GM12878 (cell line): ENCODE results near the gene ETF1. TPM values are rescaled to one million over a fixed set of nuclear protein-coding genes. Genes with fewer than 3 reads are reported as not detected.

Source experiments
- IRF5 ChIP-seq: fragments of 450-650 bp; IDR thresholded peaks from 2 replicates; pipeline ENCODE4 v1.6.1; 2017; ENCODE audit warnings: borderline replicate concordance
- JUNB ChIP-seq: IDR thresholded peaks from 2 replicates; pipeline ENCODE4 v1.6.1; 2016; ENCODE audit warnings: antibody characterized with exemption, mild to moderate bottlenecking
- POLR2AphosphoS5 ChIP-seq: IDR thresholded peaks from 2 replicates; pipeline ENCODE4 v1.6.1; 2011; ENCODE audit warnings: mild to moderate bottlenecking, low read length, inconsistent platforms
- RBBP5 ChIP-seq: fragments of 200-600 bp; sonication (generic); conservative IDR thresholded peaks from 2 replicates; pipeline ENCODE4 v1.6.1; 2016
- SMAD1 ChIP-seq: fragments of 450-650 bp; IDR thresholded peaks from 2 replicates; pipeline ENCODE4 v1.6.1; 2018; ENCODE audit warnings: mild to moderate bottlenecking, low read depth; ENCODE audit not compliant: partially characterized antibody
- SRF ChIP-seq, 2 experiments: IDR thresholded peaks; 2 replicates each; pipeline ENCODE4 v1.6.1; 2011; ENCODE audit warnings: low read depth in 2 of 2, low read length in 2 of 2, mild to moderate bottlenecking in 1 of 2, moderate library complexity in 1 of 2
- TARDBP ChIP-seq: IDR thresholded peaks from 2 replicates; pipeline ENCODE4 v1.6.1; 2016; ENCODE audit warnings: borderline replicate concordance
- ZBTB11 ChIP-seq: fragments of 450-650 bp; formaldehyde crosslinking; IDR thresholded peaks from 2 replicates; pipeline ENCODE4 v1.5.0; 2022; ENCODE audit warnings: mild to moderate bottlenecking, missing genetic modification characterization
- ZNF687 ChIP-seq: fragments of 450-650 bp; IDR thresholded peaks from 2 replicates; pipeline ENCODE4 v1.6.1; 2017; ENCODE audit warnings: mild to moderate bottlenecking, moderate library complexity
- polyA plus RNA-seq, 11 experiments: library from polyadenylated mRNA; depleted of rRNA in 4 of 11; unstranded in 6 of 11; stranded (reverse) in 5 of 11; fragments of >200 nt; fragmentation: Nextera tagmentation in 4 of 11; fragmentation: Illumina TruSeq in 1 of 11; extraction: Ambion mirVana in 4 of 11; extraction: Trizol in 1 of 11; gene quantifications; 1 replicate in 1 of 11; 2 replicates in 10 of 11; pipeline versions ENCODE4 v1.2.1 to v1.2.3, GENCODE V29; 2011 to 2016; ENCODE audit warnings: inconsistent platforms in 2 of 11, missing spikeins in 2 of 11, low read depth in 1 of 11
- total RNA-seq, 4 experiments: library from RNA; depleted of rRNA in 3 of 4; stranded (reverse); fragments of >200 nt in 3 of 4; fragmentation: Illumina TruSeq in 1 of 4; extraction: Trizol in 1 of 4; gene quantifications; 2 replicates each; pipeline versions ENCODE4 v1.2.1 to v1.2.3, GENCODE V29; 2013 to 2021
- TF ChIP-seq, protein P1 (sequence below): fragments of 450-650 bp; IDR thresholded peaks from 2 replicates; pipeline ENCODE4 v1.6.1; 2016; ENCODE audit warnings: mild to moderate bottlenecking

The ETF1 gene
- total and polyA plus RNA-seq, 10 of the 15 experiments (the other 5 are each of a cell fraction or from before 2014, with no cell fraction given) = 29.8 to 145 (median 108) TPM

GRCh38 chr5:138466900-138467710 is 75.9 kb downstream of the ETF1 start (continued):
- TF ChIP-seq, protein P1, sequence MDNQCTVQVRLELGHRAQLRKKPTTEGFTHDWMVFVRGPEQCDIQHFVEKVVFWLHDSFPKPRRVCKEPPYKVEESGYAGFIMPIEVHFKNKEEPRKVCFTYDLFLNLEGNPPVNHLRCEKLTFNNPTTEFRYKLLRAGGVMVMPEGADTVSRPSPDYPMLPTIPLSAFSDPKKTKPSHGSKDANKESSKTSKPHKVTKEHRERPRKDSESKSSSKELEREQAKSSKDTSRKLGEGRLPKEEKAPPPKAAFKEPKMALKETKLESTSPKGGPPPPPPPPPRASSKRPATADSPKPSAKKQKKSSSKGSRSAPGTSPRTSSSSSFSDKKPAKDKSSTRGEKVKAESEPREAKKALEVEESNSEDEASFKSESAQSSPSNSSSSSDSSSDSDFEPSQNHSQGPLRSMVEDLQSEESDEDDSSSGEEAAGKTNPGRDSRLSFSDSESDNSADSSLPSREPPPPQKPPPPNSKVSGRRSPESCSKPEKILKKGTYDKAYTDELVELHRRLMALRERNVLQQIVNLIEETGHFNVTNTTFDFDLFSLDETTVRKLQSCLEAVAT = 0 out of 2 replicates have a peak, but pooled peaks have one; percentile 45
- TF ChIP-seq ZNF687 = no peak
- no peak for TF ChIP-seq RBBP5
- no peak for TF ChIP-seq TARDBP
- peak; percentile 74 for TF ChIP-seq SMAD1
- TF ChIP-seq SRF (IDR thresholded peaks at IDR 0.05; ENCODE audit: low read depth in 2 of 2, low read length in 2 of 2) = no peak
- peak; percentile 37; the same call in 1 of the 2 replicates for TF ChIP-seq POLR2AphosphoS5
- no peak for TF ChIP-seq IRF5
- no peak for TF ChIP-seq JUNB
- TF ChIP-seq ZBTB11 = no peak
- TF ChIP-seq, all 136 proteins: peak for 7
